HepG2 (cell line): ENCODE measurements around the gene BTNL3. TPM values are rescaled to one million over a fixed set of nuclear protein-coding genes. Genes with fewer than 3 reads are reported as not detected.

Experiments
- ATAC-seq: fragments of 200-7000 bp; cut with Tn5 transposase; 3 replicates; pipeline ENCODE4 v1.9.1; 2020; ENCODE audit warnings: mild to moderate bottlenecking, moderate library complexity
- BruUV-seq: library from RNA; stranded (reverse); fragments of 400-500 nt; replicated peaks from 2 replicates; lab custom pipeline; 2021; lab: Mats Ljungman, UMichigan
- CTCF ChIA-PET: fragments of 300-600 bp; formaldehyde crosslinking; extraction: SDS; loops from one replicate; lab custom pipeline; 2021; ENCODE audit warnings: low total read pairs, inconsistent platforms, low intra/inter-chr PET ratio; lab: Yijun Ruan, JAX
- POLR2A ChIA-PET: fragments of 350-600 bp; sonication (Branson Sonifier 250); formaldehyde crosslinking; loops from one replicate; lab custom pipeline; 2020; ENCODE audit warnings: antibody characterized with exemption, inconsistent platforms; lab: Yijun Ruan, JAX
- DNase-seq: peaks from one replicate; pipeline ENCODE4 v3.0.0-alpha.2; 2015; ENCODE audit warnings: low spot score
- FAIRE-seq: peaks from 3 replicates; lab custom pipeline; 2011; peaks lifted over from hg19 to GRCh38; lab: Jason Lieb, UNC
- H2AFZ ChIP-seq: one replicate; pipeline ENCODE4 v1.6.1; 2011; ENCODE audit warnings: low read length, inconsistent platforms
- H3K27ac ChIP-seq: fragments of 300-600 bp; 3 replicates; pipeline ENCODE4 v1.8.0; 2011; ENCODE audit warnings: mixed run types, mild to moderate bottlenecking, mixed read lengths, low read length, inconsistent platforms; ENCODE audit not compliant: insufficient read depth; ENCODE audit errors: extremely low read length
- H3K27me3 ChIP-seq, 2 experiments: fragments of 200-600 bp in 1 of 2; 2 replicates in 1 of 2; 3 replicates in 1 of 2; pipeline versions ENCODE4 v1.6.0 to v1.8.0; 2011; ENCODE audit warnings: low read length in 2 of 2, mild to moderate bottlenecking in 2 of 2, moderate library complexity in 2 of 2, inconsistent platforms in 1 of 2; ENCODE audit not compliant: insufficient read depth in 2 of 2, control insufficient read depth in 1 of 2
- H3K36me3 ChIP-seq, 2 experiments: fragments of 200-600 bp in 1 of 2; replicated peaks in 1 of 2; 2 replicates in 1 of 2; 3 replicates in 1 of 2; pipeline versions ENCODE4 v1.5.1 to v1.8.0; 2011; ENCODE audit warnings: low read length in 2 of 2, inconsistent platforms in 1 of 2; ENCODE audit not compliant: insufficient read depth in 2 of 2, control insufficient read depth in 1 of 2
- H3K4me1 ChIP-seq: 2 replicates; pipeline ENCODE4 v1.5.1; 2012; ENCODE audit warnings: low read length, inconsistent platforms; ENCODE audit not compliant: insufficient read depth
- H3K4me2 ChIP-seq: 2 replicates; pipeline ENCODE4 v1.6.0; 2011; ENCODE audit warnings: low read depth, low read length, inconsistent platforms
- H3K4me3 ChIP-seq, 3 experiments: fragments of 200-600 bp in 1 of 3; sonication (generic), shearing (Covaris generic) in 1 of 3; replicated peaks in 1 of 3; 2 replicates each; pipeline ENCODE4 v1.5.1; 2011 to 2016; ENCODE audit warnings: low read length in 3 of 3, inconsistent platforms in 2 of 3, low read depth in 2 of 3, mild to moderate bottlenecking in 2 of 3, control low read depth in 1 of 3, mixed read lengths in 1 of 3; ENCODE audit not compliant: insufficient read depth in 1 of 3
- H3K79me2 ChIP-seq: one replicate; pipeline ENCODE4 v1.6.1; 2011; ENCODE audit warnings: low read length, inconsistent platforms; ENCODE audit not compliant: insufficient read depth
- H3K9ac ChIP-seq: 2 replicates; pipeline ENCODE4 v1.6.0; 2011; ENCODE audit warnings: mild to moderate bottlenecking, low read depth, low read length, inconsistent platforms; ENCODE audit not compliant: insufficient read depth
- H3K9me3 ChIP-seq: 2 replicates; pipeline ENCODE4 v1.5.1; 2012; ENCODE audit warnings: mild to moderate bottlenecking, low read length
- H4K20me1 ChIP-seq: 2 replicates; pipeline ENCODE4 v1.6.0; 2011; ENCODE audit warnings: inconsistent platforms, mild to moderate bottlenecking, low read length, moderate library complexity; ENCODE audit not compliant: insufficient read depth
- CHCHD3 ChIP-seq: sonication (generic); formaldehyde crosslinking; IDR thresholded peaks from 2 replicates; pipeline ENCODE4 v1.8.0; 2022; ENCODE audit warnings: mild to moderate bottlenecking, missing genetic modification reagents, moderate library complexity
- HDAC6 ChIP-seq: fragments of 200-600 bp; sonication (generic); IDR thresholded peaks from 2 replicates; pipeline ENCODE4 v1.7.0; 2017; ENCODE audit warnings: mild to moderate bottlenecking, antibody characterized with exemption, low read length, low read depth
- HOXD1 ChIP-seq: sonication (generic); formaldehyde crosslinking; IDR thresholded peaks from 2 replicates; pipeline ENCODE4 v1.5.0; 2020; ENCODE audit warnings: missing genetic modification reagents
- NPAS2 ChIP-seq: sonication (generic); formaldehyde crosslinking; IDR thresholded peaks from 2 replicates; pipeline ENCODE4 v1.8.0; 2022; ENCODE audit warnings: mild to moderate bottlenecking, missing genetic modification reagents, borderline replicate concordance
- NR1H2 ChIP-seq: sonication (generic); formaldehyde crosslinking; IDR thresholded peaks from 2 replicates; pipeline ENCODE4 v1.8.1; 2022; ENCODE audit warnings: low read depth, missing genetic modification reagents, borderline replicate concordance
- SETDB1 ChIP-seq: sonication (generic); formaldehyde crosslinking; IDR thresholded peaks from 2 replicates; pipeline ENCODE4 v1.5.1; 2020; ENCODE audit warnings: missing genetic modification reagents, mild to moderate bottlenecking, borderline replicate concordance
- ZNF44 ChIP-seq: sonication (generic); formaldehyde crosslinking; IDR thresholded peaks from 2 replicates; pipeline ENCODE4 v1.5.1; 2020; ENCODE audit warnings: mild to moderate bottlenecking, missing genetic modification reagents
- ZNF451 ChIP-seq: sonication (generic); formaldehyde crosslinking; IDR thresholded peaks from 2 replicates; pipeline ENCODE4 v1.5.0; 2020; ENCODE audit warnings: mild to moderate bottlenecking, missing genetic modification reagents
- ZNF713 ChIP-seq: sonication (generic); formaldehyde crosslinking; IDR thresholded peaks from 2 replicates; pipeline ENCODE4 v1.4.0; 2020; ENCODE audit warnings: mild to moderate bottlenecking, missing genetic modification reagents
- WGBS: methylation state at CpG from one replicate; pipeline ENCODE4 v1.1.6; 2017; ENCODE audit warnings: low lambda C conversion rate; 5-methylcytosine and 5-hydroxymethylcytosine counted together
- in situ Hi-C: cut with HindIII; loops from 2 replicates; pipeline ENCODE4 v1.10.0; 2017; ENCODE audit warnings: low pct_unique_long_range_greater_than_20kb; ENCODE audit not compliant: extremely low pct_ligation_motif_present
- intact Hi-C: fragments of 100-400 bp; cut with micrococcal nuclease; formaldehyde crosslinking; loops from one replicate; pipeline ENCODE4 v1.10.0; 2022; ENCODE audit not compliant: unreplicated experiment
- polyA plus RNA-seq, 8 experiments: library from polyadenylated mRNA; depleted of rRNA in 3 of 8; stranded (reverse) in 7 of 8; unstranded in 1 of 8; fragments of >200 nt; fragmentation: Illumina TruSeq in 4 of 8; extraction: Trizol in 4 of 8; gene quantifications; 2 replicates each; pipeline versions ENCODE4 v1.2.1 to v1.2.3, GENCODE V29; 2011 to 2016; ENCODE audit warnings: low read depth in 4 of 8, missing spikeins in 1 of 8, mixed read lengths in 1 of 8; ENCODE audit not compliant: insufficient read depth in 1 of 8
- total RNA-seq, 5 experiments: library from RNA; depleted of rRNA; stranded (reverse); fragments of >200 nt; fragmentation: Illumina TruSeq; extraction: Trizol; gene quantifications; 2 replicates each; pipeline ENCODE4 v1.2.3, GENCODE V29; 2016; ENCODE audit warnings: low read depth in 1 of 5
- TF ChIP-seq, protein P1 (sequence below): sonication (generic); formaldehyde crosslinking; IDR thresholded peaks from 2 replicates; pipeline ENCODE4; 2020; ENCODE audit warnings: missing genetic modification reagents, mild to moderate bottlenecking, borderline replicate concordance
- TF ChIP-seq, protein P2 (sequence below): conservative IDR thresholded peaks from 2 replicates; pipeline ENCODE4 v1.6.1; 2018; ENCODE audit warnings: missing genetic modification reagents
- TF ChIP-seq, protein P3 (sequence below): sonication (generic); formaldehyde crosslinking; IDR thresholded peaks from 2 replicates; pipeline ENCODE4 v1.4.0; 2020; ENCODE audit warnings: missing genetic modification reagents, low read depth, mild to moderate bottlenecking, borderline replicate concordance
- TF ChIP-seq, protein P4 (sequence below): sonication (generic); formaldehyde crosslinking; IDR thresholded peaks from 2 replicates; pipeline ENCODE4 v1.4.0; 2020; ENCODE audit warnings: mild to moderate bottlenecking, missing genetic modification reagents
- TF ChIP-seq, protein P5 (sequence below): sonication (generic); formaldehyde crosslinking; IDR thresholded peaks from 2 replicates; pipeline ENCODE4 v1.8.0; 2022; ENCODE audit warnings: mild to moderate bottlenecking, missing genetic modification reagents, moderate library complexity

BTNL3 gene
- total and polyA plus RNA-seq, 2 of the 13 experiments (the other 11 are each of a cell fraction or from before 2014, with no cell fraction given): not detected

DNA sequence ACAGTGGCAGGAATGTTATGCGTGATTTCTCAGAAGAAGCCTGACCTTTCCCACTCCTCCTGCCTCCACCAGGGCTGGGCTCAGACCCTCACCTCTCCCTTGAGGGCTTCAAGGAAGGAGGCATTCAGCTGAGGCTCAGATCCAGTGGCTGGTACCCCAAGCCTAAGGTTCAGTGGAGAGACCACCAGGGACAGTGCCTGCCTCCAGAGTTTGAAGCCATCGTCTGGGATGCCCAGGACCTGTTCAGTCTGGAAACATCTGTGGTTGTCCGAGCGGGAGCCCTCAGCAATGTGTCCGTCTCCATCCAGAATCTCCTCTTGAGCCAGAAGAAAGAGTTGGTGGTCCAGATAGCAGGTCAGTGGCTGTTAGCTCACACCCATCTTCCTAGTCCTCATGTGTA lies 61.4 kb downstream of the BTNL3 start:
- POLR2A ChIA-PET: no interaction called here
- no TSS peak for BruUV-seq
- H4K20me1 ChIP-seq: no peaks in the 10 kb centered on the region
- H3K4me2 ChIP-seq: no peak overlapping the region
- no peaks in the 10 kb centered on the region for H3K9me3 ChIP-seq
- in situ Hi-C loops: no loop called here
- no peak for TF ChIP-seq ZNF451 (CRISPR knock-in tag)
- TF ChIP-seq, protein P1, sequence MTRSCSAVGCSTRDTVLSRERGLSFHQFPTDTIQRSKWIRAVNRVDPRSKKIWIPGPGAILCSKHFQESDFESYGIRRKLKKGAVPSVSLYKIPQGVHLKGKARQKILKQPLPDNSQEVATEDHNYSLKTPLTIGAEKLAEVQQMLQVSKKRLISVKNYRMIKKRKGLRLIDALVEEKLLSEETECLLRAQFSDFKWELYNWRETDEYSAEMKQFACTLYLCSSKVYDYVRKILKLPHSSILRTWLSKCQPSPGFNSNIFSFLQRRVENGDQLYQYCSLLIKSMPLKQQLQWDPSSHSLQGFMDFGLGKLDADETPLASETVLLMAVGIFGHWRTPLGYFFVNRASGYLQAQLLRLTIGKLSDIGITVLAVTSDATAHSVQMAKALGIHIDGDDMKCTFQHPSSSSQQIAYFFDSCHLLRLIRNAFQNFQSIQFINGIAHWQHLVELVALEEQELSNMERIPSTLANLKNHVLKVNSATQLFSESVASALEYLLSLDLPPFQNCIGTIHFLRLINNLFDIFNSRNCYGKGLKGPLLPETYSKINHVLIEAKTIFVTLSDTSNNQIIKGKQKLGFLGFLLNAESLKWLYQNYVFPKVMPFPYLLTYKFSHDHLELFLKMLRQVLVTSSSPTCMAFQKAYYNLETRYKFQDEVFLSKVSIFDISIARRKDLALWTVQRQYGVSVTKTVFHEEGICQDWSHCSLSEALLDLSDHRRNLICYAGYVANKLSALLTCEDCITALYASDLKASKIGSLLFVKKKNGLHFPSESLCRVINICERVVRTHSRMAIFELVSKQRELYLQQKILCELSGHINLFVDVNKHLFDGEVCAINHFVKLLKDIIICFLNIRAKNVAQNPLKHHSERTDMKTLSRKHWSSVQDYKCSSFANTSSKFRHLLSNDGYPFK: no peak
- TF ChIP-seq ZNF44: no peak
- no peak for TF ChIP-seq HOXD1
- no peak for TF ChIP-seq SETDB1 (CRISPR knock-in tag)
- TF ChIP-seq, protein P2, sequence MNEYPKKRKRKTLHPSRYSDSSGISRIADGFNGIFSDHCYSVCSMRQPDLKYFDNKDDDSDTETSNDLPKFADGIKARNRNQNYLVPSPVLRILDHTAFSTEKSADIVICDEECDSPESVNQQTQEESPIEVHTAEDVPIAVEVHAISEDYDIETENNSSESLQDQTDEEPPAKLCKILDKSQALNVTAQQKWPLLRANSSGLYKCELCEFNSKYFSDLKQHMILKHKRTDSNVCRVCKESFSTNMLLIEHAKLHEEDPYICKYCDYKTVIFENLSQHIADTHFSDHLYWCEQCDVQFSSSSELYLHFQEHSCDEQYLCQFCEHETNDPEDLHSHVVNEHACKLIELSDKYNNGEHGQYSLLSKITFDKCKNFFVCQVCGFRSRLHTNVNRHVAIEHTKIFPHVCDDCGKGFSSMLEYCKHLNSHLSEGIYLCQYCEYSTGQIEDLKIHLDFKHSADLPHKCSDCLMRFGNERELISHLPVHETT: no peak
- TF ChIP-seq CHCHD3 (CRISPR knock-in tag): no peak
- no peak for TF ChIP-seq NR1H2 (CRISPR knock-in tag)
- TF ChIP-seq ZNF713 (CRISPR knock-in tag): no peak
- TF ChIP-seq NPAS2 (CRISPR knock-in tag): no peak
- no peak for TF ChIP-seq HDAC6
- TF ChIP-seq, protein P3, sequence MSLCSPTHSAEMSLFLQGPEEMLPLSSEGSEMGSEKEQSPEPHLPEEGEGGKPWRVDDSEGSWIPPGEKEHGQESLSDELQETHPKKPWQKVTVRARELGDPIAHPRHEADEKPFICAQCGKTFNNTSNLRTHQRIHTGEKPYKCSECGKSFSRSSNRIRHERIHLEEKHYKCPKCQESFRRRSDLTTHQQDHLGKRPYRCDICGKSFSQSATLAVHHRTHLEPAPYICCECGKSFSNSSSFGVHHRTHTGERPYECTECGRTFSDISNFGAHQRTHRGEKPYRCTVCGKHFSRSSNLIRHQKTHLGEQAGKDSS (CRISPR knock-in tag): no peak
- TF ChIP-seq, protein P4, sequence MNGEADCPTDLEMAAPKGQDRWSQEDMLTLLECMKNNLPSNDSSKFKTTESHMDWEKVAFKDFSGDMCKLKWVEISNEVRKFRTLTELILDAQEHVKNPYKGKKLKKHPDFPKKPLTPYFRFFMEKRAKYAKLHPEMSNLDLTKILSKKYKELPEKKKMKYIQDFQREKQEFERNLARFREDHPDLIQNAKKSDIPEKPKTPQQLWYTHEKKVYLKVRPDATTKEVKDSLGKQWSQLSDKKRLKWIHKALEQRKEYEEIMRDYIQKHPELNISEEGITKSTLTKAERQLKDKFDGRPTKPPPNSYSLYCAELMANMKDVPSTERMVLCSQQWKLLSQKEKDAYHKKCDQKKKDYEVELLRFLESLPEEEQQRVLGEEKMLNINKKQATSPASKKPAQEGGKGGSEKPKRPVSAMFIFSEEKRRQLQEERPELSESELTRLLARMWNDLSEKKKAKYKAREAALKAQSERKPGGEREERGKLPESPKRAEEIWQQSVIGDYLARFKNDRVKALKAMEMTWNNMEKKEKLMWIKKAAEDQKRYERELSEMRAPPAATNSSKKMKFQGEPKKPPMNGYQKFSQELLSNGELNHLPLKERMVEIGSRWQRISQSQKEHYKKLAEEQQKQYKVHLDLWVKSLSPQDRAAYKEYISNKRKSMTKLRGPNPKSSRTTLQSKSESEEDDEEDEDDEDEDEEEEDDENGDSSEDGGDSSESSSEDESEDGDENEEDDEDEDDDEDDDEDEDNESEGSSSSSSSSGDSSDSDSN: no peak
- TF ChIP-seq, protein P5, sequence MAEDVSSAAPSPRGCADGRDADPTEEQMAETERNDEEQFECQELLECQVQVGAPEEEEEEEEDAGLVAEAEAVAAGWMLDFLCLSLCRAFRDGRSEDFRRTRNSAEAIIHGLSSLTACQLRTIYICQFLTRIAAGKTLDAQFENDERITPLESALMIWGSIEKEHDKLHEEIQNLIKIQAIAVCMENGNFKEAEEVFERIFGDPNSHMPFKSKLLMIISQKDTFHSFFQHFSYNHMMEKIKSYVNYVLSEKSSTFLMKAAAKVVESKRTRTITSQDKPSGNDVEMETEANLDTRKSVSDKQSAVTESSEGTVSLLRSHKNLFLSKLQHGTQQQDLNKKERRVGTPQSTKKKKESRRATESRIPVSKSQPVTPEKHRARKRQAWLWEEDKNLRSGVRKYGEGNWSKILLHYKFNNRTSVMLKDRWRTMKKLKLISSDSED (CRISPR knock-in tag): no peak
- ATAC-seq: no peak
- no peak for DNase-seq
- intact Hi-C loops: no loop called here
- peaks cover 8 to 70% of the 10 kb centered on the region in 2 experiments for H3K27me3 ChIP-seq
- H3K4me3 ChIP-seq: no peak overlapping the region
- FAIRE-seq: no peak
- no peaks in the 10 kb centered on the region for H3K79me2 ChIP-seq
- CTCF ChIA-PET: no interaction called here
- H3K36me3 ChIP-seq: no peaks in the 10 kb centered on the region
- H2AFZ ChIP-seq: no peak overlapping the region
- H3K4me1 ChIP-seq: no peaks in the 10 kb centered on the region
- H3K9ac ChIP-seq: no peak overlapping the region
- H3K27ac ChIP-seq: no peak overlapping the region
- WGBS: 10% methylated on average over 1 of the region's 5 CpGs
